PFSK-1 (cell line): ENCODE measurements around the gene SLC16A8.

ENCODE experiments used
- FOXP2 ChIP-seq: optimal IDR thresholded peaks from 2 replicates; pipeline ENCODE3; 2011; ENCODE audit warnings: borderline replicate concordance, control low read depth, inconsistent platforms; ENCODE audit not compliant: insufficient read depth; ENCODE audit errors: extremely low read length, extremely low read depth
- POLR2AphosphoS5 ChIP-seq: IDR thresholded peaks from 2 replicates; pipeline ENCODE4 v1.6.1; 2012; ENCODE audit warnings: low read depth, mild to moderate bottlenecking, control low read depth, low read length, moderate library complexity
- REST ChIP-seq, 2 experiments: IDR thresholded peaks; 2 replicates each; pipeline versions ENCODE4 v1.6.1 to v1.8.0; 2011 to 2012; ENCODE audit warnings: low read depth in 2 of 2, low read length in 2 of 2, control low read depth in 1 of 2, inconsistent platforms in 1 of 2, mild to moderate bottlenecking in 1 of 2, moderate library complexity in 1 of 2; ENCODE audit not compliant: insufficient read depth in 1 of 2
- SIN3A ChIP-seq: IDR thresholded peaks from 2 replicates; pipeline ENCODE4 v1.6.1; 2012; ENCODE audit warnings: mild to moderate bottlenecking, low read length, moderate library complexity, borderline replicate concordance; ENCODE audit not compliant: insufficient read depth
- TAF1 ChIP-seq: IDR thresholded peaks from 2 replicates; pipeline ENCODE4 v1.6.1; 2012; ENCODE audit warnings: low read length, control low read depth, borderline replicate concordance; ENCODE audit not compliant: insufficient read depth

Gene SLC16A8

DNA sequence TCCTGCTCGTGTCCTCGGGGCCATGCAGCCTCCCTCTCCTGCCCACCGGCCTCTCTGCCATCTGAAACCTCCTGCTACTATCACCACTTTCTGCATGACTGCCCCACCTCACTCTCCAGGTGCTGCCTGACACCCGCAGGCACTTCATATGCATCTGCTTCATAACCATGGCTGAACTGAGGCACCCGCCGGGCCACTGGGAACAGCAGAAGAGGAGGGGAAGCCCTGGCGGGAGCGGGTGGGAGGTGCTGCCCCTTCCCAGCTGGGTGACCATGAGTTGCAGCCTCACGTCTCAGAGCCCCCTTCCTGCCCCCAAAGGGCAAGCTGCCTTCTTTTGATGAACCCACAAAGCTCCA is 48.5 kb downstream of the SLC16A8 start:
- no peak for TF ChIP-seq SIN3A
- no peak for TF ChIP-seq REST (IDR thresholded peaks at IDR 0.05; ENCODE audit: insufficient read depth in 1 of 2, low read depth in 2 of 2, low read length in 2 of 2)
- TF ChIP-seq POLR2AphosphoS5, result no peak
- no peak for TF ChIP-seq TAF1
- TF ChIP-seq FOXP2, result no peak

DNA sequence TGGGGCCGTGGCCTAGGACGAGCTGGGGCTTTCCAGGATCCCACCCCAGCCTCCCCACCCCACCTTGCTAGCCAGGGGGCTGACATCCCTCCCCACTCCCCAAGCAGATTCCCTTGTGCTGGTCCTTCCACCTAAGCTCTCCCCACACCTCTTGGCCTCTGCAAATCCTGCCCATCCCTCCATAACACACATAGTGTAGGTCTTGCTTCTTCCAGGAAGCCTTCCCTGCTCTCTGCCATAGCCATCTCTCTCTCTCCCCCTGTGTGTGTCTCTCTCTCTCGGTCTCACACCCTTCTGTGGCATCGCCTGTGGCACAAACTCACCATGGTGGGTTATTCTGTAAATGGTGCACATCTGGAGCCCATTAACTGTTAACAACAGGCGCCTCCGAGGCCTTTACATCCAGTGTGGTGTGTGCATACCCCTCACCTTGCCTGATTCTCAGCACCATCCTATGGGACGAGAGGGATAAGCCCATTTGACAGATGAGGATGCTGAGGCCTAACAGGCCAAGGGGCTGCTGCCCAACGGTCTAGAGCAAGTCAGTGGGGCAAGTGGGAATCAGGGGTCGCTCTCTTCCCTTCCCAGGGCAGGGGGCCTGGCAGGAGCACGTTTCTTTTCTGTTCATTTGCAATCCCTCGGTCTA is 49.0 kb downstream of the SLC16A8 start:
- TF ChIP-seq FOXP2 (no peak), SIN3A (no peak), POLR2AphosphoS5 (no peak), TAF1 (no peak), REST (IDR thresholded peaks at IDR 0.05; ENCODE audit: insufficient read depth in 1 of 2, low read depth in 2 of 2, low read length in 2 of 2) (no peak)

DNA sequence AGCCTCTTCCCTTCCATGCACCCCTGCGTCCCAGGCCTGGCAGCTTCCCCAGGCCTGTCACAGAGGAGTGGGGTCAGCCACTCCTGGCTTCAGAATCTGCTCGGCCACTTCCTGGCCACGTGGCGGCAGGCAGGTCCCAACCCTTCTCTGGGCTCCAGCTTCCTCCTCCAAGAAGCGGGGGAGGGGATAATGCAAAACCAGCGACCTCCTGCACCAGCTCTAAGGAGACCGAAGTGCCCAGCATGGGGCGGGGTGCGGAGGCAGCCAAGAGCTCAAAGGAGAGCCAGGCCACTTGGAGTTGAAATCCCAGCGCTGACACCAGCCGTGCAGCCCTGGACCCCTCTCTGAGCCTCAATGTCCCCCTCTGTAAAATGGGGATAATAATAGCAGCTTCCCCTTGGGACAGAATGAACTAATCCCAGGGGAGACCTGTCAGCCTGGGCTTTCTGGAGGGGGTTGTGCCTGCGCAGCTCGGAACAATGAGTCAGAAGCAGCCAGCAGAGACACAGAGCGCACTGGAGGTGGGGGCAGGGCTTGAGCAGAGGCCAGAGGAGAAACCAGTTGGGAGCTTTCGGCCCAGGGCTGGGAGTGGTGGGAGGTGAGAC is 49.6 kb downstream of the SLC16A8 start:
- peak; percentile 46 for TF ChIP-seq FOXP2
- TF ChIP-seq REST (IDR thresholded peaks at IDR 0.05; ENCODE audit: insufficient read depth in 1 of 2, low read depth in 2 of 2, low read length in 2 of 2), result no peak
- no peak for TF ChIP-seq TAF1

GRCh38 chr22:38033522-38034277 is 50.3 kb downstream of the SLC16A8 start:
- TF ChIP-seq SIN3A (no peak), FOXP2 (no peak), POLR2AphosphoS5 (no peak), REST (IDR thresholded peaks at IDR 0.05; ENCODE audit: insufficient read depth in 1 of 2, low read depth in 2 of 2, low read length in 2 of 2) (no peak), TAF1 (no peak)
